Activated naive CD4-positive, alpha-beta T cell (primary cell): ENCODE measurements around the gene MEGF11.

Experiments used
- DNase-seq, 4 experiments: peaks; one replicate each; lab custom pipeline; 2025; lab: John Stamatoyannopoulos, UW

The MEGF11 gene

GRCh38 chr15:65944404-65944803 is 309.1 kb downstream of the MEGF11 start:
- no peak for DNase-seq

- DNase-seq = no peak
Observed at GRCh38 chr15:65942436-65942835, 311.1 kb downstream of the MEGF11 start.

- DNase-seq = no peak
Observed at GRCh38 chr15:65940618-65940909, 313.0 kb downstream of the MEGF11 start.

- no peak for DNase-seq
Observed at GRCh38 chr15:65939901-65940617, 313.5 kb downstream of the MEGF11 start.

GRCh38 chr15:65938604-65939003 is 314.9 kb downstream of the MEGF11 start:
- no peak for DNase-seq

GRCh38 chr15:65937476-65937875 is 316.1 kb downstream of the MEGF11 start:
- no peak for DNase-seq

- DNase-seq = no peak
Observed at GRCh38 chr15:65937054-65937453, 316.5 kb downstream of the MEGF11 start.

- DNase-seq = no peak
Observed at GRCh38 chr15:65936282-65936681, 317.3 kb downstream of the MEGF11 start.

GRCh38 chr15:65935391-65935790 is 318.2 kb downstream of the MEGF11 start:
- DNase-seq = no peak

- DNase-seq = no peak
Observed at GRCh38 chr15:65931221-65931620, 322.3 kb downstream of the MEGF11 start.

- no peak for DNase-seq
Observed at GRCh38 chr15:65930134-65930533, 323.4 kb downstream of the MEGF11 start.

- DNase-seq = no peak
Observed at GRCh38 chr15:65929573-65929972, 324.0 kb downstream of the MEGF11 start.

GRCh38 chr15:65927545-65927944 is 326.0 kb downstream of the MEGF11 start:
- no peak for DNase-seq

GRCh38 chr15:65926899-65927298 is 326.7 kb downstream of the MEGF11 start:
- no peak for DNase-seq

- no peak for DNase-seq
Observed at GRCh38 chr15:65926459-65926858, 327.1 kb downstream of the MEGF11 start.

GRCh38 chr15:65925338-65925737 is 328.2 kb downstream of the MEGF11 start:
- DNase-seq = no peak

- DNase-seq = no peak
Observed at GRCh38 chr15:65924004-65924403, 329.5 kb downstream of the MEGF11 start.

GRCh38 chr15:65923264-65923663 is 330.3 kb downstream of the MEGF11 start:
- DNase-seq = no peak

GRCh38 chr15:65922621-65923020 is 330.9 kb downstream of the MEGF11 start:
- DNase-seq = no peak

- no peak for DNase-seq
Observed at GRCh38 chr15:65921780-65922179, 331.8 kb downstream of the MEGF11 start.

- DNase-seq = no peak
Observed at GRCh38 chr15:65920825-65921309, 332.7 kb downstream of the MEGF11 start.

- no peak for DNase-seq
Observed at GRCh38 chr15:65920121-65920520, 333.4 kb downstream of the MEGF11 start.

- no peak for DNase-seq
Observed at GRCh38 chr15:65919353-65919752, 334.2 kb downstream of the MEGF11 start.

- no peak for DNase-seq
Observed at GRCh38 chr15:65918945-65919344, 334.6 kb downstream of the MEGF11 start.
